AG04449 (cell line): ENCODE measurements around the gene ADAM23.

Experiments used
- CTCF ChIA-PET: fragments of 350-600 bp; formaldehyde crosslinking; extraction: SDS; loops from one replicate; lab custom pipeline; 2021; ENCODE audit warnings: antibody characterized with exemption; lab: Yijun Ruan, JAX
- POLR2A ChIA-PET: fragments of 400-600, 350-600 bp; formaldehyde crosslinking; extraction: SDS; loops from one replicate; lab custom pipeline; 2020; ENCODE audit warnings: antibody characterized with exemption, inconsistent platforms; lab: Yijun Ruan, JAX
- DNase-seq: peaks from one replicate; pipeline ENCODE4 v3.0.0-alpha.2; 2010; ENCODE audit warnings: low read depth, low spot score
- H3K4me3 ChIP-seq: 2 replicates; pipeline ENCODE4 v1.5.1; 2011; ENCODE audit warnings: low read depth, mild to moderate bottlenecking, control low read depth, low read length
- CTCF ChIP-seq: IDR thresholded peaks from one replicate; pipeline ENCODE4 v1.5.1; 2011; ENCODE audit warnings: mild to moderate bottlenecking, moderate library complexity, low read length, control low read depth, inconsistent platforms; ENCODE audit not compliant: insufficient read depth; ENCODE audit errors: missing control alignments

The ADAM23 gene

GRCh38 chr2:206555721-206556120, 112.4 kb downstream of the ADAM23 start:
- H3K4me3 ChIP-seq = no peak overlapping the region
- TF ChIP-seq CTCF = no peak
- peak; percentile 40 for DNase-seq
- ChIA-PET CTCF (interaction anchor here (1.1 to 1.4 kb wide), 2 partner anchors 11 to 163 kb away, joined by 3 read pairs; no protein-coding TSS in a partner anchor), POLR2A (no interaction called here)

GRCh38 chr2:206556357-206556949, 113.1 kb downstream of the ADAM23 start:
- CTCF ChIA-PET = interaction anchor here (0.9 to 3.5 kb wide), 7 partner anchors 9 to 202 kb away, joined by 3 to 45 read pairs (median 3); no protein-coding TSS in a partner anchor
- TF ChIP-seq CTCF = peak; percentile 33
- H3K4me3 ChIP-seq = no peak overlapping the region
- DNase-seq = no peak
- POLR2A ChIA-PET = no interaction called here

- no peak overlapping the region for H3K4me3 ChIP-seq
- CTCF ChIA-PET = interaction anchor here (0.9 to 3.5 kb wide), 8 partner anchors 10 to 208 kb away, joined by 3 to 45 read pairs (median 3); partner anchors contain the start of genes FASTKD2 and MDH1B
- TF ChIP-seq CTCF = no peak
- POLR2A ChIA-PET = no interaction called here
- DNase-seq = peak; percentile 36
Observed at GRCh38 chr2:206557321-206557720, 114.0 kb downstream of the ADAM23 start.

- POLR2A ChIA-PET = interaction anchor here (0.5 to 1.0 kb wide), 2 partner anchors 26 to 166 kb away, joined by 3 read pairs; no protein-coding TSS in a partner anchor
Observed at GRCh38 chr2:206558492-206558891, 115.2 kb downstream of the ADAM23 start.

DNA sequence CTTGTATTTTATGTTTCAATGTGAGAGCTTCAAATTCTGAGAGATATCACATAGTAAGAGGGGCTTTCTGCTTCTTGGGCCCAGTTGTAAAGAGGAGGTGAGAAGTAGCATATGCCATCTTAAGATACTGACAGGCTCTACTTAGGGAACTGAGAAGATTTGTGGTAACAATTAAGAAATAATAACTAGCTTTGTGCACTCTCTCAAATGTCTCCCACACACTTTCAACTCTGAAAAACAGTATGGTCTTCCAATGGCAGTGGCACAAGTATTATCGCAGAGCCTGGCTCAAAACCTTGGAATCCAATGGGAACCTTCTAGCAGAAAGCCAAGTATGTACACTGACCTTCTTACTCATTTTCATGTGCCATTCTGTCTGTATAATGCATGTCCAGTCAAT, 118.6 kb downstream of the ADAM23 start:
- ChIA-PET POLR2A (no interaction called here), CTCF (interaction anchor here (1.3 to 2.3 kb wide), 2 partner anchors 170 to 397 kb away, joined by 3 to 11 read pairs; no protein-coding TSS in a partner anchor)
- DNase-seq = no peak

More at GRCh38 chr2:206558492-206558891, 115.2 kb downstream of the ADAM23 start:
- DNase-seq = no peak
- no peak for TF ChIP-seq CTCF
- H3K4me3 ChIP-seq = no peak overlapping the region
- CTCF ChIA-PET = interaction anchor here (1.1 to 3.5 kb wide), 14 partner anchors 10 to 393 kb away, joined by 3 to 45 read pairs (median 6); no protein-coding TSS in a partner anchor

More for the DNA sequence above, 118.6 kb downstream of the ADAM23 start:
- no peak overlapping the region for H3K4me3 ChIP-seq
- no peak for TF ChIP-seq CTCF
